Esophagus (tissue), 2 donors: ENCODE measurements around the gene HOXD11. TPM values are rescaled to one million over a fixed set of nuclear protein-coding genes. Genes with fewer than 3 reads are reported as not detected.

Experiments
- H3K27ac ChIP-seq, 2 donors: one replicate each; pipeline ENCODE4 v1.5.1; 2013; ENCODE audit warnings: low read depth in 2 of 2, mild to moderate bottlenecking in 2 of 2, inconsistent platforms in 1 of 2, low read length in 1 of 2, moderate library complexity in 1 of 2
- H3K27me3 ChIP-seq, 2 donors: one replicate each; pipeline ENCODE4 v1.6.1; 2013; ENCODE audit warnings: low read length in 2 of 2, control low read depth in 1 of 2, mild to moderate bottlenecking in 1 of 2; ENCODE audit not compliant: insufficient read depth in 2 of 2, control insufficient read depth in 1 of 2
- H3K36me3 ChIP-seq, 2 donors: one replicate each; pipeline ENCODE4 v1.6.1; 2013; ENCODE audit warnings: low read length in 1 of 2; ENCODE audit not compliant: control insufficient read depth in 2 of 2, insufficient read depth in 2 of 2
- H3K4me1 ChIP-seq, 2 donors: one replicate each; pipeline ENCODE4 v1.6.1; 2013; ENCODE audit warnings: low read length in 1 of 2; ENCODE audit not compliant: control insufficient read depth in 2 of 2, insufficient read depth in 2 of 2
- H3K4me3 ChIP-seq, 2 donors: one replicate each; pipeline ENCODE4 v1.5.1; 2013; ENCODE audit warnings: low read length in 2 of 2, mild to moderate bottlenecking in 2 of 2, low read depth in 1 of 2, moderate library complexity in 1 of 2
- H3K9me3 ChIP-seq, 2 donors: one replicate each; pipeline ENCODE4 v1.6.1; 2013; ENCODE audit warnings: mild to moderate bottlenecking in 2 of 2, low read depth in 1 of 2, low read length in 1 of 2, moderate library complexity in 1 of 2; ENCODE audit not compliant: control insufficient read depth in 2 of 2, insufficient read depth in 1 of 2
- WGBS, 2 donors: extraction: QIAGEN DNeasy Blood & Tissue Kit; methylation state at CpG; one replicate each; pipeline ENCODE4 v1.1.7; 2013; 5-methylcytosine and 5-hydroxymethylcytosine counted together
- polyA plus RNA-seq, 2 donors: library from polyadenylated mRNA; stranded (reverse); fragments of 200-250 nt; gene quantifications; one replicate each; pipeline ENCODE4 v1.2.3, GENCODE V29; 2013
- donor health status: healthy with polysubstance abuse.
- donor health status: Bipolar disorder and iron deficiency.

HOXD11 gene
- polyA plus RNA-seq, 2 donors = 0.08 TPM; not detected in 1

DNA sequence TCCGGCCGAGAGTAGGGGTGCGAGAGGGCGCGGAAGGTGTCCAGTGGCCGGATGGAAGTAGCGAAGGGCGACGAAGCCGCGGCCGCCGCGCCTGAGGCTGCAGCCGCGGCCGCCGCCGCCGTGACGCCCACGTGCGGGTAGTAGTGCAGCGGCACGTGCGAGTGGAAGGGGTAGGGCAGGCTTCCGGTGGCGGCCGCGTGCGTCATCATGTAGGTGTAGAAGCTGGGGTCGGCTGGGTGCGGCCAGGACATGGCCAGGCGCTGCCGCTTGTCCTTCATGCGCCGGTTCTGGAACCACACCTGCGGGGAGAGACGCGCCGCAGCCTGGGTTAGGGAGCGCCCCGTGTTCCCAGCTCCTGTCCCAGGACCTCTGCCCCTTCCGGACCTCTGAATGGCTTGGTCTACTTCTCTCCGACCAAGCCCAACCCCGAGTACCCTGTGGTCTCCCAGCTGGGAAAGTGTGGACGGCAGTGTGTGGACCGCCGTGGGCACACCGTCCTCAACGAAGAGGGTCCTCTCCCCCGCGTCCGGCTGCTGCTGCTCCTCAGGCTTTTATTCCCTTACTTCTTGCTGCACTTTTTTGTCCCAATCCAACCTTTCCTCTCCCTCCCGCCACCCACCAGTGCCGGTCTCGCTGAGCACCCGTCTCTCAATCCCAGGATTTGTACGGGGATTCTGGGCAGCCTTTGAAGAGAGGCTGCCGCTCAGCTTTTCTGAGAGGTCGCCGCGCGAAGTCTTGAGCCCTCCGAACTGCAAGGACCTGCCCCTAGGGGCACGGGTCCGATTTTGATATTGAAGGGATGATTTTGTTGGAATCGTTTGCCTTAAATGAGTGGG lies 26.3 kb upstream of the HOXD11 start:
- Histone ChIP-seq H3K9me3 (peaks cover 13 to 32% of the 10 kb centered on the region in 2 donors), H3K27ac (no peak overlapping the region), H3K36me3 (no peaks in the 10 kb centered on the region), H3K27me3 (peaks cover 0 to 73% of the 10 kb centered on the region in 2 donors), H3K4me1 (peaks cover 8% of the 10 kb centered on the region in 2 donors), H3K4me3 (peak overlapping the region; percentile 14 to 35)
- 9 to 15% methylated on average over 67 to 68 of the region's 68 CpGs for WGBS, 2 donors

DNA sequence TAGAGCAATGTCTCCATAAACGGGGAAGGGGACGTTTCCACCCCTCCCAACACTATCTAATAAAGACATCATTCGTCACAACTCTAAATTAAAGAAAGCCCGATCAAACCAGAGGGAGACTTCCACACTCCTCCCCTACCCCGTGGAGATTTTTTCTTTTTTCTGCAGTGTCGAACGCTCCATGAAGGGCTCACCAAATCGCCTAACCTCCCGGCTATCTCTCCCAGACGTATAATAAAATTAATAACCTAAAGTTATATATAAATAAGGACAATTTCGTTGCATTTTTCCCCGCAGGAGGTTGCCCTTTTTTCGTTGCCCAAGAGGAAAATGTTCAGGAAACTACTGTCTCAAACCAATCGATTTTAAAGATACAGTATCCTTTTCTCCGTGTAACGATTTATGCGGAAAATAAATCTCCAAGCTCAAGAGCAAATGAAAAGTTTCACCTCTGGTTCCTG lies 25.7 kb upstream of the HOXD11 start:
- 10 to 13% methylated on average over 17 of the region's 17 CpGs for WGBS, 2 donors

DNA sequence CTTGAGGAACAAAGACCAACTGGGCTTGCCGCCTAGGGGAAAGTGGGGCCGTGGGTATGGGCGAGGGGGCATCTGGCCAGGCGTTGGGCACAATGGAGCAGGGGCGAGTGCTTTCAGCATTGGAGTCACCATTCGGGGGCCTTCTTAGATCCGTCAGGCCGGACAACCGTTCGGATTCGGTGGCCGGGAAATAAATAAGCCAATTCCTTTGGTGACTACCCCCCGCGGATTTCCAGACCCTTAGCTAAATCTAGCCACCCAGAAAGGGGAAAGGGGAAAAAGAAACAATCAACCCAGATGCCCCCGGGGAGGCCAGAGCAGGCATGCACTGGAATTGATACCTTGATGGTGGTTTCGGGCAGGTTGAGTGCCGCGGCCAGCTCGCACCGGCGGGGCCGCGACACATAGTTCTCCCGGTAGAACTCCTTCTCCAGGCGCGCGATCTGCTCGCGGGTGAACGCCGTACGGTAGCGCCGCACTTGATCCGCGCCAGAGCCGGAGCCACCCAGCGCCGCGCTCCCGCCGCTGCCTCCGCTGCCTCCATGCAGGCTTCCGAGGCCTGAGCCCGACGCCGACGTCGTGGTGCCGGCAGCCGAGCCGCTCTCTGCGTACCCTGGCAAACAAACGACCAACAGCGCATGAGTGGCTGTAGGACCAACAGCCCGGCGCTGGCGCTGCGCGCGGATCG lies 25.1 kb upstream of the HOXD11 start:
- 11 to 14% methylated on average over 62 of the region's 62 CpGs for WGBS, 2 donors
- H3K9me3 ChIP-seq = peaks cover 13 to 34% of the 10 kb centered on the region in 2 donors
- peaks cover 2 to 70% of the 10 kb centered on the region in 2 donors for H3K27me3 ChIP-seq
- no peak overlapping the region for H3K4me3 ChIP-seq
- H3K36me3 ChIP-seq = no peaks in the 10 kb centered on the region
- H3K27ac ChIP-seq = no peak overlapping the region
- peaks cover 8 to 10% of the 10 kb centered on the region in 2 donors for H3K4me1 ChIP-seq

More for the DNA sequence above, 25.7 kb upstream of the HOXD11 start:
- H3K27ac ChIP-seq = no peak overlapping the region
- peaks cover 1 to 75% of the 10 kb centered on the region in 2 donors for H3K27me3 ChIP-seq
- peaks cover 13 to 34% of the 10 kb centered on the region in 2 donors for H3K9me3 ChIP-seq
- no peak overlapping the region for H3K4me3 ChIP-seq
- peaks cover 8 to 10% of the 10 kb centered on the region in 2 donors for H3K4me1 ChIP-seq
- no peaks in the 10 kb centered on the region for H3K36me3 ChIP-seq

DNA sequence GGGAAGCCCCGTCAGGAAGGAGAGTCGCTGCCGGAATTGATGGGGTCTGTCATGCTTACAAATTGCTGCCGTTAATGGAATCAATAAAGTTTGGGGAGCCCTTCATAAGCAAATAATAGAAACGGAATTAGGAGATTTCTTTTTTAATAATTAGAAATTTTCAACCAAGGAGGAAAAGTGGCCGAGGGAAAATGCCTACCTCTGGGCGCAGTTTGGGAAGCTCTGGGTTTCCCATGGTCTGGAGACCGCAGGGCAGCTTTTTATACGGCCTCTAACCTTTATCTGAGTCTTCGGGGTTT lies 24.6 kb upstream of the HOXD11 start:
- Histone ChIP-seq H3K4me1 (peaks cover 8 to 10% of the 10 kb centered on the region in 2 donors), H3K27me3 (peaks cover 2 to 70% of the 10 kb centered on the region in 2 donors), H3K36me3 (no peaks in the 10 kb centered on the region), H3K27ac (no peak overlapping the region), H3K4me3 (no peak overlapping the region), H3K9me3 (peaks cover 13 to 34% of the 10 kb centered on the region in 2 donors)
- 11 to 18% methylated on average over 10 of the region's 10 CpGs for WGBS, 2 donors

DNA sequence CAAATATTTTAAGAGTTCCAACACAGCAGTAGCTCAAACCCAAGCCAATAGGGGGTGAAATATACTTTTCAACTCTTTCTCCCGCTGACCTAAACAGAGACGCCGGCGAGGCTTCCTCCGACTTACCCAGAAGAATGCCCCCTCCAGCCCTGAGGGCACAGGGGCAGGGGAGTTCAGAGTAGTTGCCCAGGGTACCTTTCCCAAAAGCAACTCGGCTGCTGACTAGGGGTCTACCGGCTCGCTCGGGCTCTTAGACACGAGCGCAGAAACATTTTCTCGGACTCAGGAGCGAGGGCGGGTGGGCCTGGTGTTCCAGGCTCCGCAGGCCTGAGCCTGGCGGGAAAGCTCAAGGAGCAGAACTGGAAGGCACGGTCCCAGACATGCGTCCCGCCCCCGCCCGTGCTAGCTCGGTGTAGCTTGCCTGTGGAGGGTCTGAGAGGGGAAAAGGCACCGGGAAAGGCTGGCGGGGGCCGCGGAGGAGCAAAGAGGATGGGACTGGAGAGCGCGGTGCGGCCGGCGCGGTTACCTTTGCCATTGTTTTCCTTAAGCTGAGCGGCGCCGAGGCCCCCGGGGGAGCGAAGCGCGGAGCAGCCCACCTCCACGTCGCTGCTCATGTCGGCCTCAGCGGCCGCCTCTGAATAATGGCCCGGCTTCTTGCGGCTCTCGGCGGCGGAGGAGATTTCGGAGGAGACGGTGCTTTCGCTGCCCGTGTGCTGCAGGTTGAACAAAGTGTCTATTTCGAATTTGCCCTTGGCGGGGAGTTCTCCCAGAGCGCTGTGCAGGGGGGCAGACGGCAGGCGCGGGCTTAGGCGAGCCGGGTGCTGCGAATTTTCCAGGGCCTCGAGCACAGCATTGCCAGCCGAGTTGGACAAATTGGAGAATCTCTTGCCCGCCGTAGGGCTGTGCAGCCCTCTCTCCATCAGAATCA lies 24.0 kb upstream of the HOXD11 start:
- Histone ChIP-seq H3K4me1 (peaks cover 8 to 12% of the 10 kb centered on the region in 2 donors), H3K27ac (no peak overlapping the region), H3K36me3 (no peaks in the 10 kb centered on the region), H3K9me3 (peaks cover 13 to 36% of the 10 kb centered on the region in 2 donors), H3K27me3 (peaks cover 2 to 76% of the 10 kb centered on the region in 2 donors), H3K4me3 (no peak overlapping the region)
- 7 to 11% methylated on average over 66 of the region's 66 CpGs for WGBS, 2 donors

DNA sequence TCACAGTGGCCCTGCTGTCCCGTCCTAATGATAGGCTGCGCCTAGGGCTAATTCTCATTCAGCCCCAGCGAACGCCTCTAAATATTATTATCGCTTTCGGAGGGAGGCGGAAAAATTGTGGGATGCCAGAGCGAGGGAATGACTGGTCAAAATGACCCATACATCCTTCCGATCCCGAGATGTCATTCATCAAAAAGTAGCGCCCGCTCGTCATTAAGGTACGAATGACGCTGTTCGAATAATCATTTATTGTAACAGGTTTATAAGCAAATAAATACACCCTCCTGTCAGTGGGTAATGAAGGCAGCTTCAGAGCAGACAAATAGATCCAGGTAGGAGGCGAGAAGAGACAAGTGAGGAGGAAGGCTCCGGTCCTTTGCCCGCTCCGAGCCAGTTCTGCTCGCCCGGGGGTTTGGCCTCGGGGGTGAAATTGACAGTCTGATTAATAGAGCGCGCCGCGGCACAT lies 23.3 kb upstream of the HOXD11 start, which contains the start of gene EVX2:
Gene EVX2 (minus strand): TSS at position 167 of the 466 bp plus-strand sequence. CDS start 186 bp downstream, outside the sequence.
- H3K4me1 ChIP-seq = peaks cover 8 to 15% of the 10 kb centered on the region in 2 donors

DNA sequence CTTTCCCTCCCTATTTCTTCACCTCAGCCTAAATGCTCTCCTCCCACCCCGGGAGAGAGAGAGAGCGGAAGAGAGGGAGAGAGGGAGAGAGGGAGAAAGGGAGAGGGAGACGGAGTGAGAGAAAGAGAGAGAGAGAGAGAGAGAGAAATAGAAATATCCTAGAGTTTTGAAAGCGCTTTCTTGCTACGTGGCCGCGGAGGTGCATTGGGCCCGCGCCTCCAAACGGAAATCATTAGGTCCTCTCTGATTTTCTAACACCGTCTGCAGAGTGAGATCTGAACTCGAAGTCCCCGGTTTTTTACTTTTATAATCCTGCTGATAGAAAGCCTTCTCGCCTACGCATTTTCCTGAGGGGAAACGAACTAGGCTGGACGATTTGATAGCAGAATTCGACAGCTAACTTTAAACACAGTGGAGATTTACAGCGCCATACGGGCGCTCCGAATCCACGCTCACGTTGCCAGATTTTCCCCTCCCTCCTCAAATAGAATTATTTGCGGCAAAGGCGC lies 22.4 kb upstream of the HOXD11 start:
- no peak overlapping the region for H3K4me3 ChIP-seq
- 7 to 11% methylated on average over 26 of the region's 26 CpGs for WGBS, 2 donors
- peaks cover 7 to 15% of the 10 kb centered on the region in 2 donors for H3K4me1 ChIP-seq
- H3K9me3 ChIP-seq = peaks cover 13 to 37% of the 10 kb centered on the region in 2 donors
- no peaks in the 10 kb centered on the region for H3K36me3 ChIP-seq
- H3K27ac ChIP-seq = no peak overlapping the region
- H3K27me3 ChIP-seq = peaks cover 2 to 65% of the 10 kb centered on the region in 2 donors

More for the DNA sequence above, 23.3 kb upstream of the HOXD11 start, which contains the start of gene EVX2:
- H3K27me3 ChIP-seq = peaks cover 2 to 72% of the 10 kb centered on the region in 2 donors
- H3K9me3 ChIP-seq = peaks cover 13 to 37% of the 10 kb centered on the region in 2 donors
- no peak within 1 kb of the TSS for H3K4me3 ChIP-seq
- H3K27ac ChIP-seq = no peak within 1 kb of the TSS
- no peaks in the 10 kb centered on the region for H3K36me3 ChIP-seq
- WGBS, 2 donors = 16 to 22% methylated on average over 27 of the region's 27 CpGs

DNA sequence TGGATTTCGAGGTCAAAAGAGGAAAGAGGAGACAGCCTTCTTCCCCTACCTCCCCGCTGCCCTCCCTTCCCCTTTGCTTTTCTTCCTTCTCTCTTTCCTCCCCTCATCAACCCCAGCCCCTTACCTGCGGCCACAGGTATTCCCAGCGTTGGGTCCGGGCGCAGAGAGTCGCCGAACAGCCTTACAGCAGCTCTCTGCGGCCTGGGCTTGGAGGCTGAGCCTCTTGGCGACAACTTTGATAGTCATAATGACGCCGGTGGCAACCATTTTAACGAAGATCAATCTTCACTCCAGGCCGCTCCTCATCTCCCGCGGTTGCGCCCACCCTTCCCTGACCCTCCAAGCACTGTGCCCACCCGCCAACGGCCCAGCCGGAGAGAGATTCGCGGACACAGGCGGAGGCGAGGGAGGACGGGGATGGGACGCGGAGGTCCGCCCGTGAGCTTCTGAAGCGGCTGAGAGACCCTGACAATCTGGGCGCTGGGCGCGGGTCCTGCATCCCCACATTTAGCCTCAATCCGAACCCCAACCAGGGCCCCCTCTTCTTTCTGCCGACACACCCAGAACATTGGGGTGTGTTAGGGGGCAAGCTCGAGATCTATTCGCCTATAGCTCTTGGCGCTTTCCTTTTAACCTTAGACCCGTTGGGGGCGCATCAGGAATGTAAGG lies 21.8 kb upstream of the HOXD11 start:
- Histone ChIP-seq H3K27ac (no peak overlapping the region), H3K36me3 (no peaks in the 10 kb centered on the region), H3K4me1 (peaks cover 4 to 15% of the 10 kb centered on the region in 2 donors), H3K9me3 (peaks cover 11 to 34% of the 10 kb centered on the region in 2 donors), H3K27me3 (peaks cover 2 to 63% of the 10 kb centered on the region in 2 donors), H3K4me3 (no peak overlapping the region)
- 11 to 15% methylated on average over 40 of the region's 40 CpGs for WGBS, 2 donors
